ENCODE results near the gene ZBTB26. TPM values are rescaled to one million over a fixed set of nuclear protein-coding genes. Genes with fewer than 3 reads are reported as not detected.
"Not testable (repeated sequence)": the region's sequence is repeated elsewhere in the genome, so short reads cannot be mapped to it uniquely, and the experiment has no call there.

ZBTB26 gene
- total and polyA plus RNA-seq, 2 experiments from 2014 or later = 3.3 to 8.1 TPM

- no peaks in the 10 kb centered on the region for H3K4me1 ChIP-seq (ENCODE audit: low read depth)
- H3K4me3 ChIP-seq = no peak overlapping the region
- H3K27me3 ChIP-seq = no peaks in the 10 kb centered on the region
- H3K9me3 ChIP-seq (ENCODE audit: low read depth) = no peaks in the 10 kb centered on the region
- H3K27ac ChIP-seq = no peak overlapping the region
- no peak for DNase-seq (ENCODE audit: low read depth in 1 of 2, low spot score in 1 of 2)
- no peak for TF ChIP-seq CTCF (IDR thresholded peaks at IDR 0.05; ENCODE audit: low read depth, low read length)
- peaks cover 2% of the 10 kb centered on the region for H3K36me3 ChIP-seq
Measured at GRCh38 chr9:122923947-122924346, 7.4 kb downstream of the ZBTB26 start.

GRCh38 chr9:122922713-122923112, 8.6 kb downstream of the ZBTB26 start:
- no peak for TF ChIP-seq CTCF (IDR thresholded peaks at IDR 0.05; ENCODE audit: low read depth, low read length)
- Histone ChIP-seq H3K9me3 (ENCODE audit: low read depth) (no peaks in the 10 kb centered on the region), H3K4me3 (no peak overlapping the region), H3K27me3 (no peaks in the 10 kb centered on the region), H3K36me3 (peaks cover 2% of the 10 kb centered on the region), H3K4me1 (ENCODE audit: low read depth) (no peaks in the 10 kb centered on the region), H3K27ac (no peak overlapping the region)
- no peak for DNase-seq (ENCODE audit: low read depth in 1 of 2, low spot score in 1 of 2)

DNA sequence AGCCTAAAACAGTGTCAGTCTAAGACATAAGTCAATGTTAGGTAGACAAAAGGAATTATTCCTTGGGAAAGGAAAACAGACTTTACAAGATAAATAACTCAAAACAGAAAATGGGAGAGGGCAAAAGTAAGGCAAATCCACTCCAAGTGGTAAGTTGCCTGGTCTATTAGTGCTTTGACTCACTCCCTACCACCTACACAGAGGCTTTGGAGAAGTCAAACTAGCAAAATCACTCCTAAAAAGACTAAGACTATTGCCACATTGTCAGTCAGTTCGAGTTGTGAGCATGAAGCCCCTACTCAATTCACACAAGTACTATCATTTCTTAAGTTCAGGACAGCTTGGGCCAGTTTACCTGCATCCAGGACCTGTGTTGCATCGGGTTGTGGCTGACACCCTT, 13.0 kb downstream of the ZBTB26 start:
- DNase-seq (ENCODE audit: low read depth in 1 of 2, low spot score in 1 of 2) = no peak
- no peaks in the 10 kb centered on the region for H3K4me1 ChIP-seq (ENCODE audit: low read depth)

GRCh38 chr9:122912964-122913673, 18.2 kb downstream of the ZBTB26 start, which contains the start of gene ZBTB6:
Gene ZBTB6 (minus strand): TSS chr9:122913323. CDS start chr9:122912072, 1,251 bp downstream.
- peaks cover 13% of the 10 kb centered on the region for H3K4me1 ChIP-seq (ENCODE audit: low read depth)
- H3K9me3 ChIP-seq (ENCODE audit: low read depth) = no peaks in the 10 kb centered on the region
- peak within 1 kb of the TSS; percentile 76 for H3K27ac ChIP-seq
- DNase-seq (ENCODE audit: low read depth in 1 of 2, low spot score in 1 of 2) = peak; percentile 82 to 89
- H3K4me3 ChIP-seq = peak within 1 kb of the TSS; percentile 54
- H3K36me3 ChIP-seq = peaks cover 15% of the 10 kb centered on the region
- H3K27me3 ChIP-seq = no peaks in the 10 kb centered on the region
- no peak for TF ChIP-seq CTCF (IDR thresholded peaks at IDR 0.05; ENCODE audit: low read depth, low read length)

More for the DNA sequence above, 13.0 kb downstream of the ZBTB26 start:
- no peak for TF ChIP-seq CTCF (IDR thresholded peaks at IDR 0.05; ENCODE audit: low read depth, low read length)
- H3K27ac ChIP-seq = no peak overlapping the region
- H3K36me3 ChIP-seq = peaks cover 2% of the 10 kb centered on the region
- no peaks in the 10 kb centered on the region for H3K27me3 ChIP-seq
- no peaks in the 10 kb centered on the region for H3K9me3 ChIP-seq (ENCODE audit: low read depth)
- H3K4me3 ChIP-seq = no peak overlapping the region

DNA sequence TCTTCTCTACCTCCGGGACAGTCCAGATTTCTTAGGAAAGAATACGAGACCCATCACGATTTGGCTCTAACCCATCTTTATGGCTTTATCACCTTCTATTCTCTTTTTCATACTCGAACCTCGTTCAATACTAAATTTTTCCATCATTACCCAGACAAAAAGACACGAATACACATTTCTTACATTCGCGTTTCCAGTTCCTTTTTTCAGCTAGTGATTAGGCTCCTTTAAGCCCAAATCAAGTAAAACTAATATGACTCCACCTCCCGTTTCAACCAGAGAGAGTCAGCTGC, 18.7 kb downstream of the ZBTB26 start:
- H3K27ac ChIP-seq = peak overlapping the region; percentile 76
- no peaks in the 10 kb centered on the region for H3K27me3 ChIP-seq
- H3K36me3 ChIP-seq = peaks cover 15% of the 10 kb centered on the region
- DNase-seq (ENCODE audit: low read depth in 1 of 2, low spot score in 1 of 2) = no peak
- TF ChIP-seq CTCF (IDR thresholded peaks at IDR 0.05; ENCODE audit: low read depth, low read length) = no peak
- H3K4me3 ChIP-seq = peak overlapping the region; percentile 54
- no peaks in the 10 kb centered on the region for H3K9me3 ChIP-seq (ENCODE audit: low read depth)
- peaks cover 13% of the 10 kb centered on the region for H3K4me1 ChIP-seq (ENCODE audit: low read depth)

DNA sequence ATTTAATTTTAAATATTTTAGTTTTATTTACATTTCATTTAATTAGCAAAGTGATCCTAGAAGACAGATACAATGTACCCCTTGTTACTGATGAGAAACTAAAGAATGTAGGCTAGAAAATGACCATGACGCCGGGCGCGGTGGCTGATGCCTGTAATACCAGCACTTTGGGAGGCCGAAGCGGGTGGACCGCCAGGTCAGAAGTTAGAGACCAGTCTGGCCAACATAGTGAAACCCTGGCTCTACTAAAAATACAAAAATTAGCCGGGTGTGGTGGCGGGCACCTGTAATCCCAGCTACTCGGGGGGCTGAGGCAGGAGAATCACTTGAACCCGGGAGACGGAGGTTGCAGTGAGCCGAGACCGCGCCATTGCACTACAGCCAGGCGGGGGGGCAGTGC, 25.2 kb downstream of the ZBTB26 start:
- H3K4me3 ChIP-seq; DNase-seq (ENCODE audit: low read depth in 1 of 2, low spot score in 1 of 2); H3K27me3 ChIP-seq; H3K27ac ChIP-seq; H3K9me3 ChIP-seq (ENCODE audit: low read depth): not testable (repeated sequence)
- Histone ChIP-seq H3K4me1 (ENCODE audit: low read depth) (peaks cover 14% of the 10 kb centered on the region), H3K36me3 (peaks cover 12% of the 10 kb centered on the region)

All from cardiac muscle cell (in vitro differentiated cells and primary cell).